C4-2B (cell line): ENCODE results near the gene SORBS2.

ENCODE experiments used
- CTCF ChIP-seq: fragments of 450-650 bp; conservative IDR thresholded peaks from 2 replicates; pipeline ENCODE4 v1.5.1; 2017; ENCODE audit warnings: mild to moderate bottlenecking
- ZFX ChIP-seq: fragments of 450-650 bp; IDR thresholded peaks from 2 replicates; pipeline ENCODE4 v1.6.1; 2017

DNA sequence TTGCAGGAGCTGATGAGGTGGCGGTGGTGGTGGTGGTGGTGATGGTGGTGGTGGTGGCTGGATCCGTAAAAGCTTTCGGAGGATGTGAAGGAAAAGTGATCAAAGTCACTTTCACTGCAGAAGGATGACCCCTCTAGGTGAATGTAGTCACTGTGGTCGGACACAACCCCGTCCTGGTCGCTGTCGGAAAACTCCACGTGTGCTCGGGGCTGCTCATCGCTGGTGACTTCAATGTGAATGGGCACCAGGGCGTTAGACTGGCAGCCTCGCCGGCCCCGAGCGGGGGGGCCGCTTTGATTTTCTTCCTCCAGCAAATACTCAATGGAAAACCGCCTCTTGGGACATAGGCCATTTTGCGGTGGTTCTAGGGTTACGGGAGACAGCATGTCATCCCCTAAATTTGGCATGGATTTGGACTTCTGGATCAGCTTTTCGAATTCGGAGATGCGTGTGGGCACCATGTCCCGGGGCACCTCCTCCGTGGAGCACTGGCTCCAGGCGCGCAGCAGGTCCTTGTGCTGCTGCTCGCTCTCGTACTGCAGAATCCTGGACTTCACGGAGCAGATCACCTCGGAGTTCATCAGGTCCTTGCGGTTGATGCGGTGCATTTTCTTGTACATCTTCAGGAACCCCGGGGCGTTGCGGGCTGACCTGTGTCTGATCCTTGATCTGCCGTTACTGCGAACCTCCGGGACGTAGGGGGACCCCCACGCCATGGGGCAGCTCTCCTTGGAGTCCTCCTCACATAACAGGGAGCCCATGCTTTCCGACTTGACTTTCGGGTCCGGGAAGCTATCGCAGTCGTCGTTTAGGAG, 188.3 kb downstream of the SORBS2 start:
- no peak for TF ChIP-seq CTCF
- TF ChIP-seq ZFX: no peak
